GM04504 (cell line): ENCODE data around the gene TTLL7.
A peak's percentile ranks its signal among the peaks of the same experiment; 100 is the strongest.
"Not testable (repeated sequence)": the region's sequence is repeated elsewhere in the genome, so short reads cannot be mapped to it uniquely, and the experiment has no call there.

ENCODE experiments used
- DNase-seq: peaks from one replicate; pipeline ENCODE4 v3.0.0-alpha.2; 2012; ENCODE audit warnings: low read depth

TTLL7 gene

GRCh38 chr1:83995649-83996048 lies 3.3 kb downstream of the TTLL7 start:
- no peak for DNase-seq

- no peak for DNase-seq
Observed at GRCh38 chr1:83994111-83994510, 4.8 kb downstream of the TTLL7 start.

GRCh38 chr1:83990734-83991133 lies 8.2 kb downstream of the TTLL7 start:
- no peak for DNase-seq

- no peak for DNase-seq
Observed at GRCh38 chr1:83985048-83985447, 13.9 kb downstream of the TTLL7 start.

- DNase-seq, result not testable (repeated sequence)
Observed at GRCh38 chr1:83983918-83984317, 15.0 kb downstream of the TTLL7 start.

GRCh38 chr1:83978056-83978455 lies 20.9 kb downstream of the TTLL7 start:
- no peak for DNase-seq

- DNase-seq, result no peak
Observed at GRCh38 chr1:83976920-83977319, 22.0 kb downstream of the TTLL7 start.

- no peak for DNase-seq
Observed at GRCh38 chr1:83970802-83971201, 28.1 kb downstream of the TTLL7 start.

GRCh38 chr1:83970114-83970513 lies 28.8 kb downstream of the TTLL7 start:
- no peak for DNase-seq

- DNase-seq, result no peak
Observed at GRCh38 chr1:83967336-83967735, 31.6 kb downstream of the TTLL7 start.

GRCh38 chr1:83964153-83964552 lies 34.8 kb downstream of the TTLL7 start:
- no peak for DNase-seq

- no peak for DNase-seq
Observed at GRCh38 chr1:83961571-83962295, 37.2 kb downstream of the TTLL7 start.

GRCh38 chr1:83960669-83961277 lies 38.2 kb downstream of the TTLL7 start:
- no peak for DNase-seq

GRCh38 chr1:83959824-83960498 lies 39.0 kb downstream of the TTLL7 start:
- peak; percentile 10 for DNase-seq

GRCh38 chr1:83958704-83959103 lies 40.2 kb downstream of the TTLL7 start:
- no peak for DNase-seq

- no peak for DNase-seq
Observed at GRCh38 chr1:83954166-83954823, 44.6 kb downstream of the TTLL7 start.

- no peak for DNase-seq
Observed at GRCh38 chr1:83950106-83950661, 48.7 kb downstream of the TTLL7 start.

- peak; percentile 32 for DNase-seq
Observed at GRCh38 chr1:83942914-83943313, 56.0 kb downstream of the TTLL7 start.

GRCh38 chr1:83934550-83934949 lies 64.4 kb downstream of the TTLL7 start:
- no peak for DNase-seq

- DNase-seq, result no peak
Observed at GRCh38 chr1:83932693-83933092, 66.2 kb downstream of the TTLL7 start.

- DNase-seq, result no peak
Observed at GRCh38 chr1:83932281-83932680, 66.7 kb downstream of the TTLL7 start.

- peak; percentile 28 for DNase-seq
Observed at GRCh38 chr1:83931658-83932253, 67.2 kb downstream of the TTLL7 start.
